C1 segment of cervical spinal cord (tissue), 14 donors: ENCODE data around the gene NACC2.

Source experiments
- DNase-seq, 14 donors: peaks; one replicate each; lab custom pipeline; 2025; lab: John Stamatoyannopoulos, UW

NACC2 gene

GRCh38 chr9:135998016-135998380 lies 97.1 kb downstream of the NACC2 start:
- no peak for DNase-seq

GRCh38 chr9:135997090-135998015 lies 97.7 kb downstream of the NACC2 start:
- peak in 1 of 14 donors; percentile 86 for DNase-seq

GRCh38 chr9:135995816-135996215 lies 99.3 kb downstream of the NACC2 start:
- DNase-seq, result no peak

- DNase-seq, result no peak
Measured at GRCh38 chr9:135994501-135995192, 100.4 kb downstream of the NACC2 start.

- DNase-seq, result no peak
Measured at GRCh38 chr9:135993765-135994500, 101.2 kb downstream of the NACC2 start.

DNA sequence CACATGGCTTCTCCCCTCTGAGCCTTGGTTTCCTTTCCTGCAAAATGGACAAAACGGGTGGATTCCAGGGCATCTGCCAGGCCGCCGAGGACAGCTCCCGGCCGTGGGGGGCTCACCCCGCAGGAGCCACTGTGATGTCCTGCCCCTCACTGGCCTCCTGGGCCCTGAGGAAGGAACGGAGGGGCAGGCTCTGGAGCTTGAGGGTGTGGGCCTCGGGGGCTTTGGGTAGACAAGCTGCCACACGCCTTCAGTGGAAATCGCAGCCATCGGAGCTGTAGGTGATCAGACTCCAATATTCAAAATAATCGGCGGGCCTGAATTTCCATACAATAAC lies 101.7 kb downstream of the NACC2 start:
- no peak for DNase-seq

DNA sequence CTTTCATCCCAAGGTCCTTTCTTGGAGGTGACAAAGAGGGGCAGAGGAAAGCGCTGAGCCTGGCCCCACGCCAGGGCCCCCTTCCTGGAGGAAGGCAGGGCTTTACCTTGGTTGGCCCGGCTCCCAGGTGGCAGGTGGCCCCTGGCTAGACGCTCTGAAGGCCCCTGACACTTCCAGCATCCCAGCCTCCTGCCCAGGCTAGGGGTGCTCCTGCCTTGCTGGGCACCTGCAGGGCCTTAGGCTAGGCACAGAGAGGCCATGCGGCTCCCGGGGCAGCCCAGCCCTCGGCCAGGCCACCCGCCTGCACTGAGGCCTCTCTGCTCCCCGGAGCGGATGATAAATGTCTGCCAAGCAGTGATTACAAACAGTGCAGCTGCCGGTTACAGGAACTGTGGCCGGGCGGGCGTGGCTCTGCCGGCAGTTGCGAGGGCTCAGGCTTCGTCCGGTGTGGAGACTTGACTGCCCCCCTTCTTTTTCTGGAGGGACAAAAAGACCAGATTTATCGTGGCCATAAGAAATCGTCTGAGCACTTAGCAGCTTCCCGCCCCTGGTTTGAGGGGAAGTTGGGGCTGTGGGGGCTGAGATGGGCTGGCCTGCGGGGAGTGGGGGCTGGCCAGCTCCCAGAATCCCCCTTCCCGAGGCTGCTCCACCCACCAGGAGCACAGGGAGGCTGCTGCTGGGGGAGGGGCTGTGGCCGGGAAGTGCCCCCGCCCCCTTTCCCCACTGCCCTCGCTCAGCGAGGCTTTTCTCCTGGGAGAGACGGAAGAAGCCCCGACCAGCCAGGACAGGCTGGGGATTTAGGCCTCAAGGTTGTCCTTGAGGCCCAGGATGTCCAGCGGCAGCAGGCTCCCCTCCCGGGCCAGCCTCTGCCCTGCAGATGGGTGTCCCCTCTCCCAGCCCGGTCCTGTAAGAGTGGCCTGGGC lies 102.3 kb downstream of the NACC2 start:
- peak in 3 of 14 donors; percentile 5 to 84 (median 51) for DNase-seq

- no peak for DNase-seq
Measured at GRCh38 chr9:135991771-135992170, 103.3 kb downstream of the NACC2 start.

- DNase-seq, result peak in 10 of 14 donors; percentile 14 to 74 (median 44)
Measured at GRCh38 chr9:135990468-135991429, 104.3 kb downstream of the NACC2 start.

GRCh38 chr9:135989722-135990467 lies 105.2 kb downstream of the NACC2 start:
- peak in 9 of 14 donors; percentile 18 to 89 (median 38) for DNase-seq

DNA sequence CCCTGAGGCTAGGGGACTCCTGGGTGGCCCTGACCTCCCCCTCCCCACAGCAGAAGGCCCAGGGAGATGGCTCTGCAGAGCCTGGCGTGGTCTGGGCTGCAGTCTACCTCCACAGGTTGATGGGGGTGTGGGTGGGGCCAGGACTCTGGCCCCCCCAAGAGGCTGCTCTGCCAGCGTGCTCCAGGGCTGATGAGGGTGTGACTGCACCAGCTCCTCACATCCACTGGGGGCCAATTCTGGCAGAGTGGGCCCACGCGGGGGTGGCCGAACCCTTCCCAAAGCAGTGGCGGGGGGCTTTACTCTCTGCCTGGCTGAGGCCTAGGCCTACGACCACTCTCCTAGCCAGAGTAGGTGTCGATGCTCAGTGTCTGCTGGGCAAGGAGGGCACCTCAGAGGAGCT lies 105.9 kb downstream of the NACC2 start:
- DNase-seq, result no peak

GRCh38 chr9:135988493-135988892 lies 106.6 kb downstream of the NACC2 start:
- no peak for DNase-seq

GRCh38 chr9:135987838-135988404 lies 107.2 kb downstream of the NACC2 start:
- DNase-seq, result no peak

DNA sequence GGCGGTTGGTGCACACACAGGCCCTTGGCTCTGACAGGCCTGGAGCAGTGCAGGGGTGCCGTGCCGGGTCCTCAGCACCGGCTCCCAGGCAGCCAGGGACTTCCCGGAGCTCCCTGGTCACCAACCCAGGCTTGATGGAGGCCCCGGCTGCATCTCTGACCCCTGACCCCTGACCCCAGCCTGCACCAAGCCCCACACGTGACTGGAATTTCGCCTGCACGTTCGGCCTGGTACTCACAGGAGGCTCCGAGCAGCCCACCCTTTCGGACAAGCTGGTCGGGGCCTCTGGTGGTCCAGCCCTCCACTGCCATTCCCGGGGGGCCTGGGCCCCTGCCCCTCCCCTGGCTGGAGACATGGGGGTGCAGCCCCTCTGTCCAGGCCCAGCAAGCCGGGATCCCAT lies 108.5 kb downstream of the NACC2 start:
- DNase-seq, result no peak

DNA sequence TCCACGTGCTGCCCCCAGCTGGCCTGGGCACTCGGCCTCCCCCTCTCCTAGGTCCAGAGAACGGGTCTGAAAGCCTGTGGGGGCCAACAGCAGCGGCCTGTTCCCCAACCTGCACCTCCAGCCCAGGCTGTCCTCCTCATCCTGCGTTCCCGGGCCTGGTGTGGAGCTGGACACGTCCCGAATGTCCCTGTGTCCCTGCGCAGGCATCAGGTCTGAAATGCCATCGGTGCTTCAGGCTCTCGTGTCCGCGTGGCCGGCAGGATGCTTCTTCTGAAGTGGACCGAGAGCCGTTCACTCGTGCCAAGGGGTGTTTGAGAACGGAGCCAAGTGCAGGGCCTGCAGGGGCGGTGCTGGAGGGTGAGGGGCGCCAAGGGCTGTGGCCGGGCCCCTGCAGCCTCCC lies 109.2 kb downstream of the NACC2 start:
- no peak for DNase-seq

DNA sequence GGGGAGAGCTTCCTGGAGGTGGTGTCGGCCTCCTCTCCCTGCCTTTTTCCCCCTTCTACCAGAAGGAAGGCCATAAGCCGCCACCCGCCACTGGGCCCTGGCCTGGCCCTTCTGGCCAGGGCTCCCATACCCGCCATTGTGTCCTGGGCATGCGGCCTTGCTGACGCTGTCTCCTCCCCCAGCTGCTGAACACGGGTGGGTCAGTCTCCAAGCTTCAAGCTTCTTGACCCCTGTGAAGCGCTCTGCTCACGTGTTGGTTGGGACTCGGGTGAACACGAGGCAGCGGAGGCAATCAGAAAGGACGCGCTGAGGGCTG lies 109.7 kb downstream of the NACC2 start:
- DNase-seq, result no peak

DNA sequence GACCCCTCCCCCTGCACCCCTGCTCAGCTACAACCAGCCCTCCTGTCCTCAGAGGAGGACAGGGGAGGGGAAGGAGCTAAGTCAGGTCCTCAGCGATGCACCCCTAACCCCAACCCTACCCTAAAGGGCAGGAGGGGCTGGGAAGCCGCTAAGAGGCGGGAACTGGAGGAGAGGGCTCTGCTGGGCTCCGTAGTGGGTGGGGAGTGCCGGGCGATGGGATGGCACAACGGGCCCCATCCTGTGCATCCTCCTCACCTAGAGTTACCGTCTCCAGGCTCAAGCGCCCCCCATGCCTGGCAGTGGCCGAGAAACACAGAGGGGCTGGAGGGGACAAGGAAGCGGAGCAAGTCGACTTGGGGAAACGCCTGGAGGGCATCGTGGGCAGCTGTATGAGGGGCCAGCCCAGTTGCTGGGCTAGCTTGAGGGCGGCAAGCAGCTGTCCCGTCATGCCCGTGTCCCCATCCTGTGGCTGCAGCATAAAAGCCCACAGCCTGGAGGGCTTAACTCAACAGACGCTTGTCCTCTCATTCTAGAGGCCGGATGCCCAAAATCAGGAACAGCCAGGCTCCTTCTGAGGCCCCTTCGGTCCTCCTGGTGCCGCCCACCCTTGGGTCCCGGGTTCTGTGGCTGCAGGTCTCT lies 110.9 kb downstream of the NACC2 start:
- DNase-seq, result no peak

GRCh38 chr9:135983208-135984071 lies 111.6 kb downstream of the NACC2 start:
- no peak for DNase-seq
